Fibroblast of the aortic adventitia (primary cell): ENCODE results near the gene ZNF512B. TPM values are rescaled to one million over a fixed set of nuclear protein-coding genes. Genes with fewer than 3 reads are reported as not detected.

Source experiments
- DNase-seq: peaks from one replicate; pipeline ENCODE4 v3.0.0-alpha.2; 2010; ENCODE audit warnings: low read depth
- H3K4me3 ChIP-seq: 2 replicates; pipeline ENCODE4 v1.5.1; 2011; ENCODE audit warnings: low read depth, mild to moderate bottlenecking, control low read depth, low read length, moderate library complexity
- total RNA-seq: library from RNA; depleted of rRNA; stranded (reverse); fragments of >200 nt; gene quantifications from 2 replicates; pipeline ENCODE4 v1.2.3, GENCODE V29; 2012; ENCODE audit warnings: low replicate concordance
- TF ChIP-seq, protein P1 (sequence below): IDR thresholded peaks from 2 replicates; pipeline ENCODE4 v1.5.1; 2011; ENCODE audit warnings: mild to moderate bottlenecking, low read length, control low read depth, inconsistent platforms; ENCODE audit not compliant: insufficient read depth

The ZNF512B gene
- total RNA-seq, 1 donor = 12.3 TPM

- H3K4me3 ChIP-seq = no peak overlapping the region
- TF ChIP-seq, protein P1, sequence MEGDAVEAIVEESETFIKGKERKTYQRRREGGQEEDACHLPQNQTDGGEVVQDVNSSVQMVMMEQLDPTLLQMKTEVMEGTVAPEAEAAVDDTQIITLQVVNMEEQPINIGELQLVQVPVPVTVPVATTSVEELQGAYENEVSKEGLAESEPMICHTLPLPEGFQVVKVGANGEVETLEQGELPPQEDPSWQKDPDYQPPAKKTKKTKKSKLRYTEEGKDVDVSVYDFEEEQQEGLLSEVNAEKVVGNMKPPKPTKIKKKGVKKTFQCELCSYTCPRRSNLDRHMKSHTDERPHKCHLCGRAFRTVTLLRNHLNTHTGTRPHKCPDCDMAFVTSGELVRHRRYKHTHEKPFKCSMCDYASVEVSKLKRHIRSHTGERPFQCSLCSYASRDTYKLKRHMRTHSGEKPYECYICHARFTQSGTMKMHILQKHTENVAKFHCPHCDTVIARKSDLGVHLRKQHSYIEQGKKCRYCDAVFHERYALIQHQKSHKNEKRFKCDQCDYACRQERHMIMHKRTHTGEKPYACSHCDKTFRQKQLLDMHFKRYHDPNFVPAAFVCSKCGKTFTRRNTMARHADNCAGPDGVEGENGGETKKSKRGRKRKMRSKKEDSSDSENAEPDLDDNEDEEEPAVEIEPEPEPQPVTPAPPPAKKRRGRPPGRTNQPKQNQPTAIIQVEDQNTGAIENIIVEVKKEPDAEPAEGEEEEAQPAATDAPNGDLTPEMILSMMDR = no peak
- no peak for DNase-seq
These were observed 17.6 kb downstream of the ZNF512B start for GRCh38 chr20:63952210-63952535.

DNA sequence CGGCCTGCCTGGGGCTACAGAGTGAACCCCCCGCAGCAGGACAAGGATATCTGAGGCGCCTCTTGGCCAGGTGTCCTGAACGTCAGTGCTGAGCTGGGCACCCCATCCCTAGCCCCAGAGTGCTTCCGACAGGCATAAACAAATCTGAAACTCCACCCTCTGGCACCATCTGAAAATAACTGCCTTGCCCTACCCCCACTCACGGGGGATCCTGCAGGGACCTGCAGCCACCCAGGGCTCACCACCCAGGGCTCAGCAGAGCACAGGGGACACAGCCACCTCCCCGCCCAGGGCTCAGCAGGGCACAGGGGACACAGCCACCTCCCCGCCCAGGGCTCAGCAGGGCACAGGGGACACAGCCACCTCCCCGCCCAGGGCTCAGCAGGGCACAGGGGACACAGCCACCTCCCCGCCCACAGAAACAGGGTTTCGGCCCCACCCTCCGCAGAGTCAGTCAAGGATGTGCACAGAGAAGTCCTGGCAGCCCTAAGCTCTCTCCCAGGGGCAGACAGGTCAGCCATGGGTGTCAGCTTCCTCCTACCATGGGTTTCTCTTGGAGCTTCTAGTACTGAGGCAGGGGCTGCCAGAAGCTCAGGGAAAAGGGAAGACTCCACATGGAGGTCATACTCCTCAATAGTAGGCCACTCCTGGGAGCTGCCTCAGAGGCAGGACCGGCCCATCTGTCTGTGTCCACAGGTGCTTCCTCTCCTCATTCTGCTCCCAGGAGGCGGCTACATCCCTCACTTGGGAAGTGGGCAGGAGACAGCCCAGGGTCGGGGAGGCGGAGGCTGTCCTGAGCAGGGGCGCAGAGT, 18.1 kb downstream of the ZNF512B start:
- TF ChIP-seq, protein P1 = no peak
- no peak overlapping the region for H3K4me3 ChIP-seq
- no peak for DNase-seq

- H3K4me3 ChIP-seq = no peak overlapping the region
- DNase-seq = no peak
- TF ChIP-seq, protein P1 = no peak
These were observed 18.9 kb downstream of the ZNF512B start for GRCh38 chr20:63950701-63951397.

DNA sequence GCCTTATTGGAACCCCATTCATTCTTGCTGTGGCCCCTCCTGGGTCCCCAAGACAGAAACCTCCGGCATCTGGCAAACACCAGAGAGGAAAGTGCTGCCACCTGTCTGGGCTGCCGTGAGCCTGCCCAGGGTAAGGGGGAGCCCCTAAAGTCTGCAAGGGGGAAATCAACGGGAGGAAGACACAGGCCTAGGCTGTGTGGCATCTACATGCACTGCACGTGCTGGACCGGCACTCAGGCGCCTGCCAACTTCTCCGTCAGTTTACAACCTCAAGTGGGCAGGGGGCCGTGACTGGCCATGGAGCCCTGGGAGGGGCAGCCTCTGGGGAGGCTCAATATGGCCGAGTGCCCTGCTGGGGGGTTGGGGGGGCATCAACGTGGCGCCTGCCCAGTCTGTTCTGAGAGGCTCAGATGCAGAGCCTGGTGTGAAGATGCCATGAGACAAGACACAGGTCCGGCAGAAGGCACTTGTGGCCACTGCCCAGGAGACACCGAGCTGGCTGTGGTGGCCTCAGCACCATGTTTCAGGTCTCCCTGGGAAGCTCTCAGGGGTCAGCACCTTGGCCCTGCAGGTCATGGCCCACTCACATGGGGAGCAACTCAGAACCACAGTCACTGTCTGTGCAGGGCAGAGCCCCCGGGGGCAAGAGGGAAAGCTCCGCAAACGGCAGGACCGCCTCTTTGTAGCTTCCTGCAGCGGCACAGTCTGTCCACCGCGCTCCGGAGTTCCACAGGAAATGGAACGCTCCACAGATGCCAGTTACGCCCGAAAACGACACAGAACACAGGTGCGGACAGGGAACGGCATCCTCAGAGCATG, 21.9 kb downstream of the ZNF512B start:
- DNase-seq = no peak
- no peak overlapping the region for H3K4me3 ChIP-seq
- TF ChIP-seq, protein P1 = no peak

- no peak overlapping the region for H3K4me3 ChIP-seq
- TF ChIP-seq, protein P1 = no peak
- DNase-seq = no peak
These were observed 22.6 kb downstream of the ZNF512B start for GRCh38 chr20:63946986-63947637.
